ENCODE measurements around the gene UCP3. TPM values are rescaled to one million over a fixed set of nuclear protein-coding genes. Genes with fewer than 3 reads are reported as not detected.

The UCP3 gene
- total and polyA plus RNA-seq, 2 of the 8 experiments (the other 6 are each of a cell fraction or from before 2014, with no cell fraction given): 0.85 to 1.3 TPM

- H3K4ac ChIP-seq (replicated peaks; ENCODE audit: insufficient read length, low read depth, low read length): no peak overlapping the region
- no peaks in the 10 kb centered on the region for H3K79me2 ChIP-seq (ENCODE audit: control insufficient read depth in 1 of 2, insufficient read depth in 2 of 2, low read length in 2 of 2)
- no peaks in the 10 kb centered on the region; a peak in 1 of 7 replicates for H3K4me1 ChIP-seq (replicated peaks in 1 of 4; ENCODE audit: control insufficient read depth in 3 of 4, insufficient read depth in 4 of 4, low read length in 3 of 4)
- H2BK20ac ChIP-seq (ENCODE audit: low read length): no peak overlapping the region
- H3K9ac ChIP-seq (replicated peaks in 1 of 4; ENCODE audit: extremely low read depth in 1 of 4, low read depth in 3 of 4, low read length in 3 of 4): no peak overlapping the region
- H3K14ac ChIP-seq (ENCODE audit: insufficient read length): no peak overlapping the region
- FAIRE-seq: no peak
- H2AFZ ChIP-seq (ENCODE audit: low read length): no peak overlapping the region
- H3K4me3 ChIP-seq (ENCODE audit: extremely low read depth in 1 of 4, insufficient read depth in 2 of 4, low read depth in 3 of 4, low read length in 4 of 4): no peak overlapping the region
- H2BK12ac ChIP-seq (ENCODE audit: low read depth, low read length): no peak overlapping the region
- H4K8ac ChIP-seq (ENCODE audit: extremely low read depth, insufficient read depth, low read length): no peak overlapping the region
- H3K56ac ChIP-seq (replicated peaks; ENCODE audit: insufficient read length, low read depth, low read length): no peak overlapping the region
- no peak overlapping the region for H3K27ac ChIP-seq (ENCODE audit: low read depth, low read length)
- CTCF ChIA-PET (ENCODE audit: partially characterized antibody): interaction anchor here (1.0 to 2.6 kb wide), 5 partner anchors 8 to 298 kb away, joined by 3 to 8 read pairs (median 4); no protein-coding TSS in a partner anchor
- no peak overlapping the region for H2BK15ac ChIP-seq (ENCODE audit: low read length)
- 90% methylated on average over 18 of the region's 18 CpGs; no CpG with 5 or more reads in 1 of the 2 experiments for WGBS, 2 experiments (ENCODE audit: extremely low coverage in 1 of 2, insufficient coverage in 1 of 2, insufficient read length in 1 of 2, insufficient replicate concordance in 2 of 2, low coverage in 1 of 2, low lambda C conversion rate in 2 of 2, missing lambda C conversion rate in 1 of 2)
- no peak for DNase-seq (ENCODE audit: low read depth in 1 of 2, low spot score in 2 of 2)
- H3K79me1 ChIP-seq (ENCODE audit: low read depth, low read length): peaks cover 4% of the 10 kb centered on the region; the same call in 1 of the 2 replicates
- no peak overlapping the region for H2BK120ac ChIP-seq (replicated peaks; ENCODE audit: low read depth, low read length)
- no peak overlapping the region for H2AK5ac ChIP-seq (ENCODE audit: low read depth, low read length)
- POLR2A ChIA-PET (ENCODE audit: partially characterized antibody): interaction anchor here (1.1 to 2.6 kb wide), 4 partner anchors 12 to 171 kb away, joined by 4 to 13 read pairs (median 6); partner anchors contain the start of gene MRPL48
- H3K23me2 ChIP-seq (ENCODE audit: low read depth, low read length): no peaks in the 10 kb centered on the region; the same call in 1 of the 2 replicates
- H4K5ac ChIP-seq (ENCODE audit: insufficient read length, low read depth, low read length): no peak overlapping the region
- H2BK5ac ChIP-seq (ENCODE audit: low read depth, low read length): no peak overlapping the region
- no peaks in the 10 kb centered on the region for H4K20me1 ChIP-seq (replicated peaks in 1 of 2; ENCODE audit: control insufficient read depth in 1 of 2, insufficient read depth in 2 of 2, low read length in 2 of 2)
- no peak overlapping the region for H4K91ac ChIP-seq (replicated peaks; ENCODE audit: insufficient read length, low read length)
- no peak overlapping the region for H3K18ac ChIP-seq (ENCODE audit: extremely low read depth, low read length)
- no peaks in the 10 kb centered on the region for H3K9me3 ChIP-seq (ENCODE audit: insufficient read depth in 2 of 2, low read depth in 1 of 2, low read length in 1 of 2)
- H3K23ac ChIP-seq (ENCODE audit: insufficient read length): no peak overlapping the region
- no peaks in the 10 kb centered on the region for H3K36me3 ChIP-seq (ENCODE audit: control insufficient read depth in 2 of 4, insufficient read depth in 4 of 4, low read length in 3 of 4)
- H3K27me3 ChIP-seq (replicated peaks in 1 of 4; ENCODE audit: control insufficient read depth in 3 of 4, extremely low read depth in 1 of 4, insufficient read depth in 3 of 4, low read length in 3 of 4): no peaks in the 10 kb centered on the region; a peak in 1 of 7 replicates
- H3K4me2 ChIP-seq (ENCODE audit: insufficient read depth in 1 of 2, low read depth in 2 of 2, low read length in 2 of 2): no peak overlapping the region; a peak in 1 of 4 replicates
- TF ChIP-seq BACH1 (IDR thresholded peaks at IDR 0.05; ENCODE audit: low read length) (no peak), ZNF274 (IDR thresholded peaks at IDR 0.05; ENCODE audit: borderline replicate concordance, extremely low read depth, low read length) (no peak), USF2 (IDR thresholded peaks at IDR 0.05; ENCODE audit: low read length) (no peak), SIN3A (conservative IDR thresholded peaks at IDR 0.05 in 1 of 2, IDR thresholded peaks at IDR 0.05 in 1 of 2; ENCODE audit: low read depth in 1 of 2, low read length in 2 of 2) (no peak), YY1 (IDR thresholded peaks at IDR 0.05; ENCODE audit: low read depth, low read length) (no peak), KDM5A (IDR thresholded peaks at IDR 0.05; ENCODE audit: low read length) (no peak), CBX8 (IDR thresholded peaks at IDR 0.05; ENCODE audit: borderline replicate concordance, low read depth, low read length) (no peak), TAF7 (optimal IDR thresholded peaks at IDR 0.05; ENCODE audit: borderline replicate concordance, low read depth, low read length) (no peak), SIRT6 (IDR thresholded peaks at IDR 0.05; ENCODE audit: low read length) (no peak), SP4 (IDR thresholded peaks at IDR 0.05; ENCODE audit: low read length) (no peak), CHD1 (IDR thresholded peaks at IDR 0.05; ENCODE audit: low read depth, low read length) (no peak), FOSL1 (IDR thresholded peaks at IDR 0.05; ENCODE audit: insufficient read depth, low read depth, low read length) (no peak), SP1 (IDR thresholded peaks at IDR 0.05; ENCODE audit: low read depth, low read length) (no peak)
These were observed 50.3 kb downstream of the UCP3 start for GRCh38 chr11:73958521-73959141.

All from H1 (cell line).